ENCODE measurements around the gene CREBL2. TPM values are rescaled to one million over a fixed set of nuclear protein-coding genes. Genes with fewer than 3 reads are reported as not detected.
A peak's percentile ranks its signal among the peaks of the same experiment; 100 is the strongest.
"Not testable (repeated sequence)": the region's sequence is repeated elsewhere in the genome, so short reads cannot be mapped to it uniquely, and the experiment has no call there.

CREBL2 gene
- total RNA-seq, 1 donor from 2014 or later, result 42.8 TPM

- H3K4me3 ChIP-seq, result no peak overlapping the region
- no peak for TF ChIP-seq CTCF (IDR thresholded peaks at IDR 0.05)
- intact Hi-C loops (cut with DNase I), result no loop called here
- DNase-seq (no peak), ATAC-seq (no peak)
- H3K9me3 ChIP-seq, result no peaks in the 10 kb centered on the region
- H3K27ac ChIP-seq, result no peak overlapping the region
- peaks cover 8% of the 10 kb centered on the region for H3K36me3 ChIP-seq
- no peaks in the 10 kb centered on the region for H3K27me3 ChIP-seq
- H3K4me1 ChIP-seq, result peaks cover 41% of the 10 kb centered on the region
Measured at GRCh38 chr12:12616512-12617310, 5.0 kb downstream of the CREBL2 start.

- ATAC-seq; H3K27me3 ChIP-seq; H3K4me3 ChIP-seq; H3K9me3 ChIP-seq; DNase-seq; H3K36me3 ChIP-seq; H3K27ac ChIP-seq; intact Hi-C loops (cut with DNase I): not testable (repeated sequence)
- peaks cover 34% of the 10 kb centered on the region for H3K4me1 ChIP-seq
Measured at GRCh38 chr12:12618064-12618463, 6.4 kb downstream of the CREBL2 start.

GRCh38 chr12:12620730-12621315, 9.1 kb downstream of the CREBL2 start:
- peaks cover 4% of the 10 kb centered on the region for H3K36me3 ChIP-seq
- H3K4me1 ChIP-seq, result peaks cover 16% of the 10 kb centered on the region
- H3K4me3 ChIP-seq, result no peak overlapping the region
- H3K9me3 ChIP-seq, result peaks cover 3% of the 10 kb centered on the region
- no peaks in the 10 kb centered on the region for H3K27me3 ChIP-seq
- TF ChIP-seq CTCF (IDR thresholded peaks at IDR 0.05), result no peak
- intact Hi-C loops (cut with DNase I), result no loop called here
- no peak for DNase-seq
- no peak for ATAC-seq
- H3K27ac ChIP-seq, result no peak overlapping the region

GRCh38 chr12:12622418-12622817, 10.7 kb downstream of the CREBL2 start:
- Histone ChIP-seq H3K27ac (no peak overlapping the region), H3K9me3 (peaks cover 3% of the 10 kb centered on the region), H3K4me1 (peaks cover under 1% of the 10 kb centered on the region), H3K4me3 (no peak overlapping the region), H3K36me3 (no peaks in the 10 kb centered on the region), H3K27me3 (no peaks in the 10 kb centered on the region)
- no peak for TF ChIP-seq CTCF (IDR thresholded peaks at IDR 0.05)
- ATAC-seq, result peak; percentile 60
- no peak for DNase-seq
- intact Hi-C loops (cut with DNase I), result no loop called here

- no peaks in the 10 kb centered on the region for H3K27me3 ChIP-seq
- H3K27ac ChIP-seq, result no peak overlapping the region
- H3K4me3 ChIP-seq, result no peak overlapping the region
- H3K9me3 ChIP-seq, result peaks cover 3% of the 10 kb centered on the region
- peaks cover 6% of the 10 kb centered on the region for H3K4me1 ChIP-seq
- H3K36me3 ChIP-seq, result no peaks in the 10 kb centered on the region
- ATAC-seq, result no peak
- TF ChIP-seq CTCF (IDR thresholded peaks at IDR 0.05), result no peak
- intact Hi-C loops (cut with DNase I), result no loop called here
- no peak for DNase-seq
Measured at GRCh38 chr12:12624498-12624992, 12.9 kb downstream of the CREBL2 start.

GRCh38 chr12:12626471-12626870, 14.8 kb downstream of the CREBL2 start:
- H3K4me3 ChIP-seq, result no peak overlapping the region
- H3K27me3 ChIP-seq, result no peaks in the 10 kb centered on the region
- no peak for TF ChIP-seq CTCF (IDR thresholded peaks at IDR 0.05)
- H3K9me3 ChIP-seq, result peaks cover 3% of the 10 kb centered on the region
- H3K27ac ChIP-seq, result no peak overlapping the region
- no peak for ATAC-seq
- DNase-seq, result no peak
- intact Hi-C loops (cut with DNase I), result no loop called here
- no peaks in the 10 kb centered on the region for H3K36me3 ChIP-seq
- peaks cover 12% of the 10 kb centered on the region for H3K4me1 ChIP-seq
